CD8-positive, alpha-beta memory T cell (primary cell): ENCODE results near the gene TXNRD1. TPM values are rescaled to one million over a fixed set of nuclear protein-coding genes. Genes with fewer than 3 reads are reported as not detected.
"Not testable (repeated sequence)": the region's sequence is repeated elsewhere in the genome, so short reads cannot be mapped to it uniquely, and the experiment has no call there.

Experiments used
- CTCF ChIA-PET: fragments of 350-600 bp; sonication (Branson Sonifier 250); formaldehyde crosslinking; loops from one replicate; lab custom pipeline; 2021; ENCODE audit warnings: antibody characterized with exemption; lab: Charles Lee
- POLR2A ChIA-PET: fragments of 350-600 bp; sonication (Branson Sonifier 250); formaldehyde crosslinking; loops from one replicate; lab custom pipeline; 2021; ENCODE audit warnings: antibody characterized with exemption; lab: Charles Lee
- DNase-seq, 5 donors: peaks; one replicate each; pipeline versions ENCODE4 v3.0.0 to v3.0.0-alpha.2; 2020 to 2022; ENCODE audit warnings: mixed read lengths in 1 of 5
- H3K27ac ChIP-seq: one replicate; pipeline ENCODE4 v1.7.0; 2013; ENCODE audit warnings: low read depth, mild to moderate bottlenecking, low read length, moderate library complexity
- H3K27me3 ChIP-seq: 2 replicates; pipeline ENCODE4 v1.7.0; 2013; ENCODE audit warnings: low read length, mild to moderate bottlenecking; ENCODE audit not compliant: insufficient read depth, poor library complexity, severe bottlenecking
- H3K36me3 ChIP-seq: 2 replicates; pipeline ENCODE4 v1.7.0; 2013; ENCODE audit warnings: mild to moderate bottlenecking, low read length, moderate library complexity; ENCODE audit not compliant: insufficient read depth
- H3K4me1 ChIP-seq: 2 replicates; pipeline ENCODE4 v1.7.0; 2013; ENCODE audit warnings: mild to moderate bottlenecking, low read length, moderate library complexity; ENCODE audit not compliant: insufficient read depth
- H3K4me3 ChIP-seq: 2 replicates; pipeline ENCODE4 v1.7.0; 2013; ENCODE audit warnings: mild to moderate bottlenecking, low read length
- H3K9me3 ChIP-seq: 2 replicates; pipeline ENCODE4 v1.7.0; 2013; ENCODE audit warnings: mild to moderate bottlenecking, low read length
- H3K27ac Mint-ChIP-seq, 8 donors: one replicate each; pipeline ENCODE4 v1.8.0; 2020 to 2021; ENCODE audit warnings: mixed read lengths in 8 of 8, mild to moderate bottlenecking in 6 of 8, inconsistent platforms in 3 of 8, moderate library complexity in 3 of 8
- H3K27me3 Mint-ChIP-seq, 2 donors: one replicate each; pipeline ENCODE4 v1.8.0; 2020 to 2021; ENCODE audit warnings: mixed read lengths in 2 of 2, mild to moderate bottlenecking in 1 of 2, moderate library complexity in 1 of 2
- H3K36me3 Mint-ChIP-seq, 3 donors: one replicate each; pipeline ENCODE4 v1.8.0; 2020 to 2021; ENCODE audit warnings: mixed read lengths in 3 of 3, inconsistent platforms in 1 of 3, mild to moderate bottlenecking in 1 of 3
- H3K4me1 Mint-ChIP-seq, 3 donors: one replicate each; pipeline ENCODE4 v1.8.0; 2020 to 2021; ENCODE audit warnings: mixed read lengths in 3 of 3, inconsistent platforms in 1 of 3, mild to moderate bottlenecking in 1 of 3
- H3K4me3 Mint-ChIP-seq, 7 donors: one replicate each; pipeline ENCODE4 v1.8.0; 2020 to 2021; ENCODE audit warnings: mixed read lengths in 7 of 7, mild to moderate bottlenecking in 6 of 7, moderate library complexity in 4 of 7, inconsistent platforms in 2 of 7
- H3K9me3 Mint-ChIP-seq, 5 donors: one replicate each; pipeline ENCODE4 v1.8.0; 2020 to 2022; ENCODE audit warnings: mixed read lengths in 5 of 5, mild to moderate bottlenecking in 3 of 5, moderate library complexity in 2 of 5, inconsistent platforms in 1 of 5
- polyA plus RNA-seq: library from polyadenylated mRNA; unstranded; fragments of 300-500 nt; fragmentation: Illumina TruSeq; gene quantifications from one replicate; pipeline ENCODE4 v1.2.3, GENCODE V29; 2021
- total RNA-seq, 2 experiments: library from RNA; stranded (reverse); gene quantifications; one replicate each; pipeline ENCODE4 v1.2.3, GENCODE V29; 2021

TXNRD1 gene
- total and polyA plus RNA-seq, 3 experiments from 2014 or later, result 30.6 to 107 (median 103) TPM

DNA sequence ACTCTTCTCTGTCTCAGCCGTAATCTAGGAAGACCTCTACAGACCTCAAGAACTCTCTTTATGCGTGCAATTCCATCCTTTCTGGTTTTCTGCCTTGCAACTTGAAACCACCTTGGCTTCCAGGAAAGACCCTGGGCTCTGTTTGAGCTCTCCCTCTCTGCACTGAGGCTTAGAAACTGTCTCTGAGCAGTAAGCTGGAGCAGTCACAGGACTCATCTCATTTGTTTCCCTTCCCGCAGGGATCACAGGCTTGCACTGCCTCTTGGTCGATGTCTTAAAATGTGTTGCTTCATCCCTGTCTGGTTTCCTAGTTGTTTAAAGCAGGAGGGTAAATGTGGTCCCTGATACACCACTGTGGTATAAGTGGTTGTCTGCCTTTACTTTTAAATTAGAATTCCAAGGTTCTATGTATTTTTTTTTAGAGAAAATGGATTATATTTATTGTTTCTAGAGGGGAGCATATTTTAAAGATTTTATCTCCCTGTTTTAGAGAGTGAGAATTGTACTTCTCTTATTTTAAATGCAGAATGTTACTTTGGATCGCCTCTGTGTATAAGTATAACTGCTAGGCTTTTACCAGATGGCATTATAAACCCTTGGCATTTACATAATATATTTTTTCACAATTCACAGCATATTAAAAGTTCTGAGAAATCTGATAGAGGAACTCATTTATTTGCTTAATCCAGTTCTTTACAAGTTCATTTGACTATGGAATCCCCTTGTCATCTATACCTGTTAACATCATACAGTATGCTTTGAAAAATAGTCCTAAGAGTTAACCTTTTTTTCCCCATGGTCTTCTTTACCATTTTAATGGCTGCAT is 114.3 kb downstream of the TXNRD1 start:
- CTCF ChIA-PET, result interaction anchor here (0.9 kb wide), 1 partner anchor 114 kb away, joined by 4 read pairs; the partner anchor contains the start of gene TXNRD1
- POLR2A ChIA-PET, result no interaction called here
- peaks cover 15% of the 10 kb centered on the region for H3K36me3 ChIP-seq
- Mint-ChIP-seq H3K4me3 (no peak overlapping the region), H3K27ac (no peak overlapping the region), H3K36me3 (peaks cover 4 to 65% (median 16%) of the 10 kb centered on the region in 3 donors), H3K9me3 (no peaks in the 10 kb centered on the region), H3K27me3 (no peaks in the 10 kb centered on the region), H3K4me1 (no peaks in the 10 kb centered on the region)
- no peaks in the 10 kb centered on the region for H3K4me1 ChIP-seq
- H3K27ac ChIP-seq, result no peak overlapping the region
- DNase-seq, result no peak
- H3K27me3 ChIP-seq, result no peaks in the 10 kb centered on the region
- no peaks in the 10 kb centered on the region for H3K9me3 ChIP-seq
- H3K4me3 ChIP-seq, result no peak overlapping the region

DNA sequence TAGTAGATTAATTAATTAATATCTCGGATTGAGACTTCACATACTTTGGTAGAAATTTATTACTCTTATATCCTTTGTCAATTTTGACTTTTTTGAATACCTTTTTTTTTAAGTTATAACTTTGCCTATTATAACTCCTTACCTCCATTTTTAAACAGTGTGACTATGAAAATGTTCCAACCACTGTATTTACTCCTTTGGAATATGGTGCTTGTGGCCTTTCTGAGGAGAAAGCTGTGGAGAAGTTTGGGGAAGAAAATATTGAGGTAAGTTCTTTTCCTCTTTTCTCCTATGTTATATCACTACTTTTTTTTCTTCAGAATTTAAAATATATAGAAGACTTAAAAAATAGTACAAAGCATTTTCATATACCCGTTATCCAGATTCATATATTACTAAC is 115.8 kb downstream of the TXNRD1 start:
- H3K27ac Mint-ChIP-seq, result no peak overlapping the region
- H3K36me3 Mint-ChIP-seq, result peaks cover 4 to 62% (median 16%) of the 10 kb centered on the region in 3 donors
- Histone ChIP-seq H3K36me3 (peaks cover 12% of the 10 kb centered on the region), H3K4me3 (no peak overlapping the region), H3K9me3 (no peaks in the 10 kb centered on the region), H3K4me1 (no peaks in the 10 kb centered on the region), H3K27me3 (no peaks in the 10 kb centered on the region), H3K27ac (no peak overlapping the region)
- H3K4me1 Mint-ChIP-seq, result no peaks in the 10 kb centered on the region
- DNase-seq, result no peak
- ChIA-PET POLR2A (interaction anchor here (0.7 kb wide), 1 partner anchor 42 kb away, joined by 3 read pairs; no protein-coding TSS in a partner anchor), CTCF (no interaction called here)
- H3K9me3 Mint-ChIP-seq, result no peaks in the 10 kb centered on the region
- H3K27me3 Mint-ChIP-seq, result no peaks in the 10 kb centered on the region
- no peak overlapping the region for H3K4me3 Mint-ChIP-seq

DNA sequence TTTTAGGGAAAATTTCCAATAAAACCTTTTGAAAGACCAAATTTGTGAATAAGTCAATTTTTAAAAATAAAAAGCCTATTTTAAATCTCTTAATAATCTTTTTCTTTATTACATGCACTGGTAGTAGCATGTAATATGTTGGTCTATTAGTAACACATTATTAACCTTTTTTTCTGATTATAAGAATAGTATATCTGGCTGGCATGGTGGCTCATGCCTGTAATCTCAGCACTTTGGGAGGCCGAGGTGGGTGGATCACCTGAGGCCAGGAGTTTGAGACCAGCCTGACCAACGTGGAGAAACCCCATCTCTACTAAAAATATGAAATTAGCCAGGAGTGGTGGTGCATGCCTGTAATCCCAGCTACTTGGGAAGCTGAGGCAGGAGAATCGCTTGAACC is 116.7 kb downstream of the TXNRD1 start:
- H3K27me3 Mint-ChIP-seq, CTCF ChIA-PET, H3K4me3 ChIP-seq, DNase-seq, H3K27ac Mint-ChIP-seq, H3K9me3 Mint-ChIP-seq, H3K4me1 ChIP-seq, H3K4me3 Mint-ChIP-seq, H3K27ac ChIP-seq, H3K27me3 ChIP-seq, POLR2A ChIA-PET, H3K9me3 ChIP-seq, H3K4me1 Mint-ChIP-seq: not testable (repeated sequence)
- H3K36me3 Mint-ChIP-seq, result peaks cover 0 to 64% (median 11%) of the 10 kb centered on the region in 3 donors
- H3K36me3 ChIP-seq, result peaks cover 18% of the 10 kb centered on the region

DNA sequence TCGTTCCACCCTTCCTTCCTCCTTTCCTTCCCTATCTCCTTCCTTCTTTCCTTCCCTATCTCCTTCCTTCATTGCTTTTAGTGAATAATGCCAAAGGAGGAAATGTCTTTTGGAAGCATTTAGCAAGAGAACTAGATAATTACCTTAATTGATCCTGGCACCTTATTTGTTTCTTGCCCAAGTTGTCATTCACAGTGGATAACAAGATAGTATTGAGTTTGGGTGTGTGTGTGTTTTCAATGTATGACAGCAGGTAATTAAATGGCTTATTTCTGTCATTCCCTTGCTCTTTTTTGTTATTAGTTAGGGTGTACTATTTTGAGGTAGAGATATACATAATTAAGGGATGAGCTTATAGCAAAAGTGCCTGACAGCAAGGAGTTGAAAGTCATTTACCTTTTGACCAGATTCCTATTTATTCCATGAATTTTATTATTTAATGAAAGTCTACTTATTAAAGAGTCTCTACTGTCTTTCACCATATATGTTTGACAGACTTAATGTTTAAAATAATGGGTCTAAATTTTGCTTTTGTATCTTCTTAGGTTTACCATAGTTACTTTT is 118.2 kb downstream of the TXNRD1 start:
- H3K4me3 ChIP-seq, result no peak overlapping the region
- no peak for DNase-seq
- H3K36me3 Mint-ChIP-seq, result peaks cover 0 to 59% (median 7%) of the 10 kb centered on the region in 3 donors
- H3K9me3 Mint-ChIP-seq, result no peaks in the 10 kb centered on the region
- ChIA-PET CTCF (no interaction called here), POLR2A (no interaction called here)
- H3K4me1 Mint-ChIP-seq, result no peaks in the 10 kb centered on the region
- peak overlapping the region in 2 of 8 donors; percentile 40 to 76 for H3K27ac Mint-ChIP-seq
- H3K36me3 ChIP-seq, result peaks cover 14% of the 10 kb centered on the region
- no peak overlapping the region for H3K27ac ChIP-seq
- no peak overlapping the region for H3K4me3 Mint-ChIP-seq
- H3K27me3 ChIP-seq, result no peaks in the 10 kb centered on the region
- H3K9me3 ChIP-seq, result no peaks in the 10 kb centered on the region
- no peaks in the 10 kb centered on the region for H3K27me3 Mint-ChIP-seq
- H3K4me1 ChIP-seq, result no peaks in the 10 kb centered on the region

DNA sequence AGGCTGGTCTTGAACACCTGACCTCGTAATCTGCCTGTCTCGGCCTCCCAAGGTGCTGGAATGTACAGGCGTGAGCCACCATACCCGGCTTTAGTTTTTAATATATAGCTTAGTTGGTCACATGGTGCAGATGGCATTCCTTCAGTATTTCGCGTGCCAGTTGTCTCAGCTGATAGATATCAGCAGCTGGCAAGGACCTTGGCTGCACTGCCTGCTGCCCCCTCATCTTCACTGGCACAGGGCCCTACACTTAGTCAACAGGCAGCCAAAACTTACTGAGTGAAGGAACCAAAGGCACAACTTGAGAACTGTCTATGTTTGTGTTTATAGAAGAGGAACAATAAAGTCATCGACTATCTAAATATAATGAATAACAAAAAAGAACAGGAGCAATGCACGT is 119.0 kb downstream of the TXNRD1 start:
- H3K36me3 Mint-ChIP-seq, result peaks cover 0 to 60% (median 8%) of the 10 kb centered on the region in 3 donors

DNA sequence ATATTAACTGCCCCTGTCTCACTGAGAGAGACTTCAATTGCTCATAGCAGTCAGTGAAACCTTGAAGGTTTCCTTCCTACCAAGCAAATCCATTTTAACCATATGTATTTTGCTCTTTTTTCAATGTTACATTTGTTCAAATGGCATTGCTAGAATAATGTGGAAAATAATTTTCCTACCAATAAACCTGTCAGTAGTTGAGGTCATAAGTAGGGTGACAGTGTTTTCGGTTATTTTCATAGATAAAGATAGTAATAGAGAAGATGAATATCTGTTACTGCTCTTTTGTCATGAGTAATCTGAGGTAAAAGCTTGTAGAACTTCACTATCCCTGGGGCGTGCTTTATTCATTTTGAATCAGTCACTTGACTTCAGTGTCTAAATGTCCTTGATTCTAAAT is 120.5 kb downstream of the TXNRD1 start:
- no peak overlapping the region for H3K4me3 ChIP-seq

More for the DNA sequence above, 119.0 kb downstream of the TXNRD1 start:
- POLR2A ChIA-PET, result no interaction called here
- CTCF ChIA-PET, result interaction anchor here (1.2 to 1.4 kb wide), 2 partner anchors 24 to 119 kb away, joined by 3 to 4 read pairs; partner anchors contain the start of gene TXNRD1
- DNase-seq, result no peak
- Histone ChIP-seq H3K36me3 (peaks cover 22% of the 10 kb centered on the region), H3K27ac (no peak overlapping the region), H3K27me3 (no peaks in the 10 kb centered on the region), H3K9me3 (no peaks in the 10 kb centered on the region), H3K4me3 (no peak overlapping the region), H3K4me1 (no peaks in the 10 kb centered on the region)
- H3K4me1 Mint-ChIP-seq, result no peaks in the 10 kb centered on the region
- H3K27me3 Mint-ChIP-seq, result no peaks in the 10 kb centered on the region
- H3K9me3 Mint-ChIP-seq, result no peaks in the 10 kb centered on the region
- no peak overlapping the region for H3K27ac Mint-ChIP-seq
- H3K4me3 Mint-ChIP-seq, result no peak overlapping the region

DNA sequence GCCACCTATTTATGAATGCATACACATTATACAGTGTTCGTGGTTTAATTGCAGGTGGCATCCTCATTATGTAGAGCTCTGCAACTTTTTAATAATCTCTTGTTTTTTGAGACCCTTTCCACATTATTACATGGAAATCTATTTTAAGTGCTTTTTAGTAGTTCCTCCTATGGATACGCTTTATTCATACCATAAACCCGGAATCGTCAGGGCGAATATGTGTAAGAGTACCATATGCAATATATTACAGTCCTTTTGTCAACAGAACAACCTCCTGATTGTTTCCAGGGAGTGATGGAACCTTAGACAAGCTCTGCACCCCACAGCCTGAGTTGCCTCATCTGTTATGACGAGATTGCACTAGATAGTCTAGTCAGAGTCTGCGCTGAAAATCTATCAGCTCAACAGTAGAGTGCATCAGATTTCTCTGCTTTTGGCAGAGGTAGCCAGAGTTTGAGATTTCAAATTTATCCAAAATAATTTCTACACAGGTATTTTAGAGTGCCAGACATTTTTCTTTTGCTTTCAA is 121.5 kb downstream of the TXNRD1 start:
- Mint-ChIP-seq H3K4me3 (no peak overlapping the region), H3K4me1 (no peaks in the 10 kb centered on the region), H3K27ac (no peak overlapping the region), H3K27me3 (peaks cover 0 to 1% of the 10 kb centered on the region in 2 donors), H3K36me3 (peaks cover 0 to 68% (median 9%) of the 10 kb centered on the region in 3 donors), H3K9me3 (no peaks in the 10 kb centered on the region)
- Histone ChIP-seq H3K36me3 (peaks cover 31% of the 10 kb centered on the region), H3K27ac (no peak overlapping the region), H3K9me3 (no peaks in the 10 kb centered on the region), H3K27me3 (no peaks in the 10 kb centered on the region), H3K4me1 (no peaks in the 10 kb centered on the region), H3K4me3 (no peak overlapping the region)
- ChIA-PET POLR2A (no interaction called here), CTCF (interaction anchor here (0.9 to 1.4 kb wide), 2 partner anchors 28 to 49 kb away, joined by 3 read pairs; no protein-coding TSS in a partner anchor)
- no peak for DNase-seq

More for the DNA sequence above, 120.5 kb downstream of the TXNRD1 start:
- Histone ChIP-seq H3K36me3 (peaks cover 31% of the 10 kb centered on the region), H3K9me3 (no peaks in the 10 kb centered on the region), H3K4me1 (no peaks in the 10 kb centered on the region), H3K27me3 (no peaks in the 10 kb centered on the region), H3K27ac (no peak overlapping the region)
- Mint-ChIP-seq H3K27ac (no peak overlapping the region), H3K9me3 (no peaks in the 10 kb centered on the region), H3K4me1 (no peaks in the 10 kb centered on the region), H3K36me3 (peaks cover 0 to 67% (median 9%) of the 10 kb centered on the region in 3 donors), H3K27me3 (peaks cover 0 to 1% of the 10 kb centered on the region in 2 donors), H3K4me3 (no peak overlapping the region)
- CTCF ChIA-PET, result interaction anchor here (0.9 to 1.4 kb wide), 3 partner anchors 23 to 120 kb away, joined by 3 to 4 read pairs (median 3); partner anchors contain the start of gene TXNRD1
- POLR2A ChIA-PET, result no interaction called here
- no peak for DNase-seq

DNA sequence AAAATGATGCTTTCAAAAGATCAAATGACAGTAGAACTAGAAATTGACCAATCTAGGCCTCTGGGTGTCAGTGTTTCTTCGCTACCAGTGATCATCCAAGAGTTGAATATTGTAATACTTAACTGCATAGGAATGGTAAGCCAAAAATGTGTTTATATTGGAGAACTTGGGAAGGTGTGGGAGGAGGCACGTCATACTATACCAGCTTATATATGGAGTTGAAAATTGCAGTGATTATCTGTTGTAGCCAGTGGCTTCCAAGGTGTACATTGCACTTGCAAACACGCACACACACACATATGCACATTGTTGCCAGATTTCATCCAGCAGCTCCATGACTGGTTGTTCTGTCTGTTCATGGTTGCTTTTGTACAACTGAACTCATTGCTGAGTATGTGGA is 124.1 kb downstream of the TXNRD1 start:
- Mint-ChIP-seq H3K4me1 (peaks cover 0 to 3% (median 0%) of the 10 kb centered on the region in 3 donors), H3K4me3 (no peak overlapping the region), H3K27ac (no peak overlapping the region), H3K27me3 (peaks cover 0 to 1% of the 10 kb centered on the region in 2 donors), H3K36me3 (peaks cover 3 to 68% (median 10%) of the 10 kb centered on the region in 3 donors), H3K9me3 (no peaks in the 10 kb centered on the region)
- Histone ChIP-seq H3K27ac (no peak overlapping the region), H3K4me1 (no peaks in the 10 kb centered on the region), H3K4me3 (no peak overlapping the region), H3K36me3 (peaks cover 33% of the 10 kb centered on the region), H3K27me3 (no peaks in the 10 kb centered on the region), H3K9me3 (no peaks in the 10 kb centered on the region)
- no peak for DNase-seq
- CTCF ChIA-PET, result interaction anchor here (0.9 to 1.8 kb wide), 2 partner anchors 12 to 138 kb away, joined by 3 to 4 read pairs; no protein-coding TSS in a partner anchor
- POLR2A ChIA-PET, result no interaction called here
